ENCODE results near the gene QSOX2.
A peak's percentile ranks its signal among the peaks of the same experiment; 100 is the strongest.

The QSOX2 gene

GRCh38 chr9:136245219-136246150 lies at the start of gene QSOX2:
Gene QSOX2 (minus strand): TSS chr9:136245812. CDS start chr9:136245803, 9 bp downstream.
- peak; percentile 77 for DNase-seq (ENCODE audit: low spot score)

GRCh38 chr9:136295055-136295454 lies 49.4 kb upstream of the QSOX2 start:
- DNase-seq (ENCODE audit: low spot score): no peak

DNA sequence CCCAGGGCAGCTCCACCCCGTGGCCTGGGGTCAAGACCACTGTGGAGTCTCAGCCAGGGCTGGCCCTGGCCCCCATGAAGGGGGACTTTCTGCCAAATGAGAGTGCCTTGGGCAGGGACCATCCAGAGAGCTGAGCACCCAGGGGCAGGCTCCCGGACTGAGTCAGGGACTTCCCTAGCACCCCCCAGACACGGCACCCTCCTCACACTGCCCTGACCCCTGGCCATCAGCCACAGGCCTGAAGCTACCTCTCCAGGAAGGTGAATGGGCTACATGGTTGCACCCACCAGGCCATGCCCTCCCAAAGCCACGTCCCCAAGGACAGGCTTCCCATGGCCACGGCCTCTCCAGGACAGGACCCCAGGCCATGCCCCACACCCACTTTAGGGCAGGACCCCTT lies 48.8 kb upstream of the QSOX2 start:
- no peak for DNase-seq (ENCODE audit: low spot score)

DNA sequence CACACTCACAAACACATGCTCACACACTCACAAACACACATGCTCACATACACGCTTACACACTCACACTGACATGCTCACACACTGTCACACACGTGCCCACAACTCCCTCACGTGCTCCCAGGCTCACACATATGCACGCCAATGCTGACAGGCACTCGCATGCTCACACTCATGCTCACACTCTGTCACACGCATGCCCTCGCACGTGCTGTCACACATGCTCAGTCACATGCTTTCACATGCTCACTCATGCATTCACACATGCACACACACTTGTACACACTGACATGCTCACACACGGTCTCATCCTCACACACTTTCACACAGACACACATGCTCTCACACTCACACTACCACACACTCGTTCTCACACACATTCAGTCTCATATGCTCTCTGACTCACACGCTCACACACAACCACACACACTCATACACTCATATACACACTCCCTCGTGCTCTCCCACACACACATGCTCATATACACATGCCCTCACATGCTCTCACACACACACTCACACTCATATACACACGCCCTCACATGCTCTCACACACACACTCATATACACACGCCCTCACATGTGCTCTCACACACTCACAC lies 48.0 kb upstream of the QSOX2 start:
- no peak for DNase-seq (ENCODE audit: low spot score)

DNA sequence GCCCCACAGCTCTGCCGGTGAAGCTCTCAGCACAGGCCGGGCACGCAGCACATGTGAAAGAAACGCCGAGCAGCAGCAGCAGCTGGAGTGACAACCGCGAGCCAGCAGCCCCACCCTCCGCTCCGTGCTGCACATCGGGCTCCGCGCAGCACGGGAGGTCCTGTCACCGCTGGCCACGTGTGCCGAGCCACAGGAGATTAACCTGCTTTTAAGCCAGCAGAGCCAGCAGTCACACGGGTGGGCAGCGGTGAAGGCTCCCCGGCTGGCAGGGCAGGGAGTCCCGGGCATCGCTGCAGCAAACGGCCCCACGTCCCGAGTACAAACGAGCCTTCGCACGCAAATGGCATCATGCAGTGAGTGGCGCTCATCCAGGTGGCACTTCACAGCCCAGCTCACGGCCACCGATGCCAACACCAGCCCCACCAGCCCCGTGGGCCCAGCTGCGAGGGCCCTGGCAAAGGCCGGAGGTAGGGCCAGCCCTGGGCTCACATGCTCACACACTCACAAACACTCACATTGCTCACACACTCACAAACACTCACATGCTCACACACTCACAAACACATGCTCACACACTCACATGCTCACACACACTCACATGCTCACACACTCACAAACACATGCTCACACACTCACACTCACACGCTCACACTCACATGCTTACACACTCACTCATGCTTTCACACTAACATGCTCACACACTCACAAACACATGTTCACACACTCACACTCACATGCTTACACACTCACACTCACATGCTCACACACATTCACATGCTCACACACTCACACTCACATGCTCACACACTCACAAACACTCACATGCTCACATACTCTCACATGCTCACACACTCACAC lies 47.2 kb upstream of the QSOX2 start:
- no peak for DNase-seq (ENCODE audit: low spot score)

GRCh38 chr9:136292026-136292538 lies 46.5 kb upstream of the QSOX2 start:
- no peak for DNase-seq (ENCODE audit: low spot score)

- DNase-seq (ENCODE audit: low spot score): no peak
Measured at GRCh38 chr9:136291306-136292025, 45.9 kb upstream of the QSOX2 start.

GRCh38 chr9:136290508-136291000 lies 44.9 kb upstream of the QSOX2 start:
- no peak for DNase-seq (ENCODE audit: low spot score)

DNA sequence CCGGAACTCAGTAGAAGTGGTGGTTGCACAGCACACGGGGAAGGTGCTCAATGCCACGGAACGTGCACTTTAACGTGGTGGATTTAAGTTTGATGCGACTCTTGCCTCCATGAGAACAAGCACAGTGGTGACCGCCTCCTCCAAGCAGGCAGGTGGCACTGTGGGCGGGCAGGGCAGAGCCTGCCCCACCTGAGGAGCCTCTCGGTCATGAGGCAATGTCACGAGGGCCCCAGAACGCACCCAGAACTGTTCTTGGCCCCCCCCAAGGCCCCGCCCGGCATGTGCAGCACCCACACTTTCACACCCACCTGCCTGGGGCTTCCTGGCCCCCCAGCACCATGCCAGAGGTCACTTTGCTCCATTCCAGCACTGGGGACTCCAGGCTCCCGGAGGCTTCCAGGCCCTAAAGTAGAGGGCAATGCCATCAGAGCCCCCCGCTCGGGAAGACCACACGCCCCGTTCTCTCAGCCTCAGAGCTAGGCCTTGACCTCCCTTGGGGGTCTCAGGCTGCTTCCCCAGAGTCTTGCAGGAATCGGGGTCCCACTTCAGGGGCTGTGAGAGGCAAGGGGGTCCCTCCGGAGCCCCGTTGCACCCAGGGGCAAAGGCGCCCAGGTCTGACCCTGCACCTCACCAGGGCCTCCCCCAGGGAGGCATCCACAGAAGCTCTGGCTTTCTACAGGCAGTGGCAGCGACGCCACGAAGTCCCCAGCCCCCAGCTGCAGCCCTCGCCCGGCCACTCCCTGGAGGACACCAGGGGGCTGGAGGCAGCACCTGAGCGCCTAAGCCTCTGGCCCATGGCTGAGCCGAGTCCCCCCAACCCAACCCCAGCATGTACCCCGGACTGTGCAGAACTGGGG lies 44.3 kb upstream of the QSOX2 start:
- no peak for DNase-seq (ENCODE audit: low spot score)

DNA sequence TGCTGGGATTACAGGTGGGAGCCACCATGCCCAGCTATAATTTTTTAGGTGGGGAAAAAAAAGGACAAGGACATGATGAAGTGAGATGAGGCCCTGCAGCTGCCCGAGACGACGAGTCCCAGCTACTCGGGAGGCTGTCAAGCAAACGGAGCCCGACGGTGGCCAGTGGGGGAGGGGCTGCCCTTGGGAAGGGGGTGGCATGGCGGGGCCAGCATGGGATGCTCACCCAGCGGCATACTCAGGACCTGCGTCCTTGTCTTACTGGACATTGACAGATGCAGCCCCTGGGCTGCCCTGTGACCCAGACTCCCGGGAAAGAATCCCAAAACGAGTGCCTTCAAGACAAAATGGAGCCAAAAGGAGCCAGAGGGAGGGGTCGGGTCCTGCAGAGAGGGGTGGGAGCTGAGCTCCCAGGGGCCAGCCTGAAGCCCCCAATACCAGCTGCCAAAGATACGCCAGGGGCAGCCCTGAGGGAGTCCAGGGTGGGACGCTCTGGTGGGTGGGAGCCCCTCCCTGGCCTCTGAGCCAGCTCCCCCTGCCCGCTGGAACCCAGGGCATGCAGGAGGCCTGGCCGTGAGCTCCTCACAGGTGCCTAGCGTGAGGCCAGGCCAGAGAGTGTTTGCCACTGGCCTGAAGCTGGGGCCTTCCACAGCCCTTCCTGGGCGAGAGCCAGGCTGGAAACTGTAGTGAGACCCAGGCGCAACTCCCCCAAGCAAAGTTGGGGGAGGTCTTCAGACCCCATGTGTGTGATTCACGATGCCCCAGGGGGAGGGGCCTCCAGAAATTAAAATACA lies 42.5 kb upstream of the QSOX2 start:
- DNase-seq (ENCODE audit: low spot score): no peak

DNA sequence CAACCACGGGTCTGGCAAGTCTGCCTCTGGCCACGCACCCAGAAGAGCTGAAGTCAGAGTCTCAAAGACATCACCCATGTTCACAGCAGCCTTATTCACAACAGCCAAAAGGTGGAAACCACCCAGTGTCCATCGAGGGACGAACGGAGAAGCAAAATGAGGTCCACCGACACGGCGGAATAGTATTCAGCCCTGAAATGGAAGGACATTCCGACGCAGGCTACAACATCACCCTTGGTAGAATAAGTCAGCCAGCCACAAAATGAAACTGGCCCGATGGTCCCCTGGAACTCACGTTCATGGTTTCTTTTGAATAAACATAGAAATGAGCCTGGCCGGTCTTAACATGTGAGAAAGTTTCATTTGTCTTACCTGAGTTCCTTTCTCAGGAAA lies 41.4 kb upstream of the QSOX2 start:
- no peak for DNase-seq (ENCODE audit: low spot score)

DNA sequence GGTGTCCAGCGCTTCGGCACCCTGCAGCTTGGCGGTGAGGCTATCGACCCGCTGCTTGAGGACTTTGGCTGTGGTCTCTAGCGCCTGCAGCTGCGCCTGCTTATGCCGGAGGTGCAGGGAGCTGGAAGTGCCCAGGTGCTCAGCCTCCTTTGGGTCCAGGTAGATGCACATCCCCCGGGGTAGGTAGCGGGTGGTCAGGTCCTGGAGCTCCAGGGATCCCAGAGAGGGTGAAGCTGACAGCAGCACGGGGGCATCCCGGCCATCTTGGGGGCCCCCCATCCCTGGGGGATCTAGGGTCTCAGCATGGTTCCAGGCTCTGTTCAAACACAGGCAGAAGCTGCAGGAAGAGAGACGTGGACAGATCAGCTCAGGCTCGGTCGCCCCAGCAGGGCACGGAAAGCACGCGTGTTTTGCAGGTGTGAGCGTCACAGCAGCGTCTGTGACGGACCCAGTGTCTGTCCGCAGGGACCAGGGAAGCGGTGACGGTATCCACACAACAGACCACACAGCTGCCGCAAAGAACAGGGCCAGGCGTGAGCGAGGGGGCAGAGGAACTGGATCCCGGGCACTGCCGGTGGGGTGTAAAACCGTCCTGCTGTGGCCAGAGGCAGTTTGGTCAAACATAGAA lies 40.9 kb upstream of the QSOX2 start:
- DNase-seq (ENCODE audit: low spot score): no peak

DNA sequence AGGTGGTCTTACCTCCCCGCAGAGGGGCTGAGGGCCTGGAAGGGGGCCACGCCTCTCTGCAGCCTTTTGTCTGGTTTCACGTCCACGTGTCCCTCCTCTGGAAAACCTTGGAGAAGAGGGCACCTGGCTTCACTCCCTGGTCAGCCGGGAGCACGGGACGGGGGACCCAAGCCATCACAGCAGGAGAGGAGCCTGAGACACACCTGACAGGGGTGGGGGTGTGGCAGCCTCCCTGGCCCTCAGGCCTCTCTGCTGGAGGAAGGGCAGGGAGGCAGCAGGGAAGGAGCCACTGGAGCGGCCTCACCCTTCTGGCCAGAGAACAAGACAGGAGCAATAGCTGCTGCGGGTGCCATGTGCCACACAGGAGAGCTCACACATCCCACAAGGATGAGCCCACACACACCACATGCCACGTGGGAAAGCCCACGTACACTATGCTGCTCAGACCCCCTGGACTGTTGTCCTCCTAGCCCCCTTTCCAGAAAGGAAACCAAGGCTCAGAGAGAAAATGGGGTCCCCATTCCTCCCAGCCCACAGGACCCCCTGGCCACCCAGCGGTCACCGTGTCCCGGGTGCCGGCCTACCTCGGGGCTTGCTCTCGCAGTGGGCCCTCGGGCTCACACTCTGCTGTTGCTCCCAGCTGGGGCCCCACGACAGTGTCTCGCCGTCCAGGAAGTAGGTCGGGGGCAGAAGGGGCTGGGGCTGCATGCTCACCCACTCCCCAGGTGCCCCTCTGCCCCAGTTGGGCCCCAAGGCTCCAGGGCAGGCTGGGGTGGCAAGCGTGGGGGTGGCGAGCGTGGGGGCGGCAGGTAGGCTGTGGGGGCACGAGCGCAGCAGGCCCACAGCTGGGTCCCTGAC lies 40.1 kb upstream of the QSOX2 start:
- DNase-seq (ENCODE audit: low spot score): no peak

- DNase-seq (ENCODE audit: low spot score): no peak
Measured at GRCh38 chr9:136284951-136285350, 39.3 kb upstream of the QSOX2 start.

DNA sequence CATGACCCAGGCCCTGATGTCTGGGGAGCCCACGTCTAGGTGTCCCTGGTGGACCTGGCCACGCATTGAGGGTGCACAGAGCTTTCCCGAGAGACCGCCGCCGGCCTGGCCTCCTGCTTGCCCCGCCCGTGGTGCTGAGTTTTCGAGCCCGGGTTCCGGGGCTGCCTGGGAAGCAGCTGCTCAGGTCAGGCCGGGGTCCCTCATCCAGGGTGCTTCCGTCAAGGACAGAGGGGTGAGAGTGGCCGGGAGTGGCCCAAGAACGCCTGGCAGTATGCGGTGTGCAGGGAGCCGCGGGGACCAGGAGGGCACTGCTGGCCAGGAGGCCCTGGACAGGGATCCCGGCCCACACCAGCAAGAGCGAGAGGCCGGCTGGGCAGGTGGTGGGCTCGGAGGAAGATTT lies 38.7 kb upstream of the QSOX2 start:
- DNase-seq (ENCODE audit: low spot score): no peak

DNA sequence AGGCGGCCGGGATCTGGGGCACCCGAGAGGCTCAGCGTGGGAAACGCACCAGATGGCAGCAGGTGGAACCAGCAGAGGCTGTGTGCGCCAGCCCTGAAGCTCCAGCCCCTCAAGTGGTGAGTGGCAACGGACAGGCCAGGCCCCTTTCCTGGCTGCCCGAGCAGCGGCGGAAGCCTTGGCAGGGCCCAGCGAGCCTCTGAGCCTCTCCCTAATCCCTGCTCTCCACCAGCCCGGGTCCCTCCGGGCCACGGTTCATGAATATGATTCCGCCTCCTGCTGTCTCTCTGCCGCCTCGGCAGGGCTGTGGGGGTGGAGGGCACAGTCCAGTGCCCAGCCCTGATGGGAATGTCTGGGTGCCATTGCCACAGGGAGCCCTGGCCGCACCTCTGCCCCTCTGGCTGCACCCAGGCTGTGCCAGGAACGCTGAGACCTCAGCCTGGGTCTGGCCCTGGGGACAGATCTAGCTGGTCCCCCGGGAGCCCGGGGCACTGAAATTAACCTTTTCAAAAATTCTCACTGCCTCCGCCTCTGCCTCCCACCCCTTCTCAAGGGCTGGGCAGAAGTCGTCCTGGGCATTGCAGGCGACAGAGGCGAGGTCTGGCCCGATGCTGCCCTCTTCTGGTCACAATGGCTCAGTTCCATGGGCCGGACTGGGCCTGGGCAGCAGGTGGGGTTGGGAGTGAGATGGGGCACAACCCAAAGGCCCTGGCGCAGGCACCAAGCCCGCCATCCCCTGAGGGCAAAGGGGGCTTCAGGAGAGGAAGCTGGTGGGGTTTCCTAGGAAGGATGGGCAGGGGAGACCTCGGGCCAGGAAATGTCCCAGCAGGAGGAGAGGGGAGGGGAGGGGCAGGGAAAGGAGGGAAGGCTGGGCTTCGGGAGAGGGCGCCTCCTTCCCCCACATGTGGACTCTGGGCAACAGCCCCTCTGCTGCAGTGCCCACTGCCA lies 38.0 kb upstream of the QSOX2 start:
- DNase-seq (ENCODE audit: low spot score): peak; percentile 68

DNA sequence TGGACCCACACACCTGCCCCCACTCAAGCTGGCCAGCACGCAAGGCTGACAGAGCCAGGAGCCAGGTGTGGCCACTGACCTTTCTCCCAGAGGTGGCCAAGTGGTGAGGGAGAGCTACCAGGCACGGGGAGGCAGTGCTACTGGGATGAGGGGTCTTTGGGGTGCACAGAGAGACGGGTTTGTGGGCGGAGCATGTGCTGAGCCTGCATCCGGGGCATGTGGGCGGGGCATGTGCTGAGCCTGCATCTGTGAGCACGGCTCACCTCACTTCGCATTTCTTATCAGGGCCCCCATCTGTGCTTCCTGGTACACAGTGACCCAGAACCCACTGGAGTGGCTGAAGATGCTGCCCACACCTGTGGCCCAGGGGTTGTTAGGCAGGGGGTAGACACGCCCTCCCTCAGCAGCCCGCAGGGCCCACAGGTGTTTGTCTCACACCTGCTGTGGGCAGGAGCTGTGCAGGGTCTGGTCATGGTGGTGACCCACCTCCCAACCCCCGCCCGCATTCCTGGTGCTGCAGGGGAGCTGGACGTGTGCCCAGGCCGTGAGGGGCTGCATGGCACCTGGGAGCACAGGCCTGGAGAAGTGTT lies 36.8 kb upstream of the QSOX2 start:
- DNase-seq (ENCODE audit: low spot score): no peak
